Measurements from ENCODE around the gene SLC22A1.
"Not testable (repeated sequence)": the region's sequence is repeated elsewhere in the genome, so short reads cannot be mapped to it uniquely, and the experiment has no call there.

Gene SLC22A1

GRCh38 chr6:160137989-160138835 lies 16.6 kb downstream of the SLC22A1 start:
- peak in 2 of 3 experiments; percentile 16 to 33 for DNase-seq (ENCODE audit: low read depth in 3 of 3)

- no peak for DNase-seq (ENCODE audit: low read depth in 3 of 3)
Observed at GRCh38 chr6:160138839-160139419, 17.3 kb downstream of the SLC22A1 start.

- DNase-seq (ENCODE audit: low read depth in 3 of 3) = no peak
Observed at GRCh38 chr6:160139420-160139851, 17.8 kb downstream of the SLC22A1 start.

- DNase-seq (ENCODE audit: low read depth in 3 of 3) = not testable (repeated sequence)
Observed at GRCh38 chr6:160140493-160140892, 18.9 kb downstream of the SLC22A1 start.

GRCh38 chr6:160141001-160141726 lies 19.5 kb downstream of the SLC22A1 start:
- DNase-seq (ENCODE audit: low read depth in 3 of 3) = no peak

GRCh38 chr6:160142115-160142715 lies 20.6 kb downstream of the SLC22A1 start:
- no peak for DNase-seq (ENCODE audit: low read depth in 3 of 3)

- DNase-seq (ENCODE audit: low read depth in 3 of 3) = no peak
Observed at GRCh38 chr6:160146454-160147145, 25.0 kb downstream of the SLC22A1 start.

- DNase-seq (ENCODE audit: low read depth in 3 of 3) = no peak
Observed at GRCh38 chr6:160147146-160147536, 25.5 kb downstream of the SLC22A1 start.

GRCh38 chr6:160154471-160154870 lies 32.9 kb downstream of the SLC22A1 start:
- DNase-seq (ENCODE audit: low read depth in 3 of 3) = no peak

GRCh38 chr6:160156842-160157241 lies 35.2 kb downstream of the SLC22A1 start:
- DNase-seq (ENCODE audit: low read depth in 3 of 3) = no peak

- no peak for DNase-seq (ENCODE audit: low read depth in 3 of 3)
Observed at GRCh38 chr6:160160450-160160849, 38.8 kb downstream of the SLC22A1 start.

- no peak for DNase-seq (ENCODE audit: low read depth in 3 of 3)
Observed at GRCh38 chr6:160160929-160161646, 39.5 kb downstream of the SLC22A1 start.

- no peak for DNase-seq (ENCODE audit: low read depth in 3 of 3)
Observed at GRCh38 chr6:160161647-160161986, 40.0 kb downstream of the SLC22A1 start.

GRCh38 chr6:160162030-160162566 lies 40.5 kb downstream of the SLC22A1 start:
- DNase-seq (ENCODE audit: low read depth in 3 of 3) = no peak

GRCh38 chr6:160163425-160163824 lies 41.8 kb downstream of the SLC22A1 start:
- no peak for DNase-seq (ENCODE audit: low read depth in 3 of 3)

- DNase-seq (ENCODE audit: low read depth in 3 of 3) = no peak
Observed at GRCh38 chr6:160163912-160164311, 42.3 kb downstream of the SLC22A1 start.

- not testable (repeated sequence) for DNase-seq (ENCODE audit: low read depth in 3 of 3)
Observed at GRCh38 chr6:160165928-160166327, 44.3 kb downstream of the SLC22A1 start.

GRCh38 chr6:160167604-160168399 lies 46.2 kb downstream of the SLC22A1 start:
- no peak for DNase-seq (ENCODE audit: low read depth in 3 of 3)

- DNase-seq (ENCODE audit: low read depth in 3 of 3) = no peak
Observed at GRCh38 chr6:160170018-160170680, 48.5 kb downstream of the SLC22A1 start.

All from stimulated activated CD4-positive, alpha-beta T cell treated with anti-CD3 and anti-CD28 coated beads, TNF-alpha, amount 100 ng/mL, for 4 hours (primary cell).